MM.1S (cell line): Measurements from ENCODE around the gene INPP5D.

Source experiments
- EZH2 ChIP-seq: fragments of 300-600 bp; sonication (generic); optimal IDR thresholded peaks from 2 replicates; pipeline ENCODE3; 2017; ENCODE audit warnings: low read depth, mild to moderate bottlenecking, antibody characterized with exemption, low read length, mixed read lengths
- TF ChIP-seq, protein P1 (sequence below): fragments of 300-600 bp; sonication (generic); IDR thresholded peaks from 2 replicates; pipeline ENCODE4 v1.5.1; 2016; ENCODE audit warnings: antibody characterized with exemption, low read length, mixed read lengths

- TF ChIP-seq, protein P1, sequence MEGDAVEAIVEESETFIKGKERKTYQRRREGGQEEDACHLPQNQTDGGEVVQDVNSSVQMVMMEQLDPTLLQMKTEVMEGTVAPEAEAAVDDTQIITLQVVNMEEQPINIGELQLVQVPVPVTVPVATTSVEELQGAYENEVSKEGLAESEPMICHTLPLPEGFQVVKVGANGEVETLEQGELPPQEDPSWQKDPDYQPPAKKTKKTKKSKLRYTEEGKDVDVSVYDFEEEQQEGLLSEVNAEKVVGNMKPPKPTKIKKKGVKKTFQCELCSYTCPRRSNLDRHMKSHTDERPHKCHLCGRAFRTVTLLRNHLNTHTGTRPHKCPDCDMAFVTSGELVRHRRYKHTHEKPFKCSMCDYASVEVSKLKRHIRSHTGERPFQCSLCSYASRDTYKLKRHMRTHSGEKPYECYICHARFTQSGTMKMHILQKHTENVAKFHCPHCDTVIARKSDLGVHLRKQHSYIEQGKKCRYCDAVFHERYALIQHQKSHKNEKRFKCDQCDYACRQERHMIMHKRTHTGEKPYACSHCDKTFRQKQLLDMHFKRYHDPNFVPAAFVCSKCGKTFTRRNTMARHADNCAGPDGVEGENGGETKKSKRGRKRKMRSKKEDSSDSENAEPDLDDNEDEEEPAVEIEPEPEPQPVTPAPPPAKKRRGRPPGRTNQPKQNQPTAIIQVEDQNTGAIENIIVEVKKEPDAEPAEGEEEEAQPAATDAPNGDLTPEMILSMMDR: no peak
- TF ChIP-seq EZH2: no peak
Observed at GRCh38 chr2:233023007-233023760, 37.0 kb upstream of the INPP5D start.
